NCI-H2171 treated with DMSO at 0.1 percent for 48 hours (cell line): ENCODE results near the gene MTFR2.
"Not testable (repeated sequence)": the region's sequence is repeated elsewhere in the genome, so short reads cannot be mapped to it uniquely, and the experiment has no call there.

Experiments
- DNase-seq: peaks from one replicate; lab custom pipeline; 2025; lab: John Stamatoyannopoulos, UW

The MTFR2 gene

DNA sequence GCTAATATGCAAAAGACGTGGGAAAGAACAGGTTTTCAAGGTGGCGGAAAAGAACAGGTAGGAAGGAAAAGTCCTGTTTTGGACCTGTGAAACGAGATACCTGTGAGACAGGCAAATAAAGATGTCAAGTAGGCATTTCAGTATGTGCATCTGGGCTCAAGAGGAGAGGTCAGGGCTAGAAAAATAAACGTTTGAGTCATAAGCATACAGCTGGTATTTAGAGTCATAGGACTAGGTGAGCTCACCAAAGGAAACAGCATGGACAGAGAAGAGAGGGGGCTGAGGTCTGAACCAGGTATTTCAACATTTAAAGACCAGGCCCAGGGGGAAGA is 14.9 kb downstream of the MTFR2 start:
- DNase-seq = no peak

- no peak for DNase-seq
These were observed 17.4 kb downstream of the MTFR2 start for GRCh38 chr6:136232701-136233100.

DNA sequence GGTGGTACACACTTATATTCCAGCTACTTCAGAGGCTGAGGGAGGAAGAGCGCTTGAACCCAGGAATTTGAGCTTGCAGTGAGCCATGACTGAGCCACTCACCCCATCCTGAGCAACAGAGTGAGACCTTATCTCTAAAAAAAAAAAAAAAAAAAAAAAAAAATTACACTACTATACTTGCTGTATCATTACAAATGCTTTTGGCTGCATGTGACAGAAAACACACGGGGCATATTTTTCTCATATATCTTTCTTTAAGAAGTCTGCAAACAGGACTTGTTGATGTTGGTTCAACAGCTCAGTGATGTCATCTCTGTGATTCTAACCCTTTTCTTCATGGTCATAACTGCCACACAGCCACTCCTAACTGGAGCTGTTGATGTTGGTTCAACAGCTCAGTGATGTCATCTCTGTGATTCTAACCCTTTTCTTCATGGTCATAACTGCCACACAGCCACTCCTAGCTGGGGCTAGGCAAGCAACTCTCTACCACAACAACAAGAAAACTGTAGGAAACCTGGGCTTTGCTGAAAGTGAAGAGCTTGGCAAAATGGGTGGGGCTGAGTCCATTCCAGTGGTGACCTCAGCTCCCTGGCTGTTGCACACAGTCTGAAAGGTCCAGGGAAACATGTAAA is 19.8 kb downstream of the MTFR2 start:
- no peak for DNase-seq

DNA sequence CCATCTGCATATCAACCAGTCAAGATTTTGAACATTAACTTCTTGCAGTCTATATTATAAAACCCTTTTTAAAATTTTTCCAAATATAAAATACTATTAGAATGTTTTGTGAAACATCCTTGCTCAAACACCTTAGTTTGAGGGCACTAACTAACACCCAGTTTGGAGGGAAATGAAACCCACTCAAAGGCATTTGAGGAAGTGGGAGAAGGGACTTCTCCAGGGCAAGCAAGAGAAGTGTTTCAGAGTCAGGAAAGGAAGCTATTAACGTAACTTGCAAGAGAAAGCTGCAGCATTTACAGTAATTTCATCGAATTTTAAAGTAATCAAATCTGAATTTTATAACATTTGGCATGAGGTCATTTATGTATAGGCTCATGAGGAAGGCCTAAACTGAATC is 21.3 kb downstream of the MTFR2 start:
- DNase-seq = no peak

- no peak for DNase-seq
These were observed 23.3 kb downstream of the MTFR2 start for GRCh38 chr6:136226674-136227377.

DNA sequence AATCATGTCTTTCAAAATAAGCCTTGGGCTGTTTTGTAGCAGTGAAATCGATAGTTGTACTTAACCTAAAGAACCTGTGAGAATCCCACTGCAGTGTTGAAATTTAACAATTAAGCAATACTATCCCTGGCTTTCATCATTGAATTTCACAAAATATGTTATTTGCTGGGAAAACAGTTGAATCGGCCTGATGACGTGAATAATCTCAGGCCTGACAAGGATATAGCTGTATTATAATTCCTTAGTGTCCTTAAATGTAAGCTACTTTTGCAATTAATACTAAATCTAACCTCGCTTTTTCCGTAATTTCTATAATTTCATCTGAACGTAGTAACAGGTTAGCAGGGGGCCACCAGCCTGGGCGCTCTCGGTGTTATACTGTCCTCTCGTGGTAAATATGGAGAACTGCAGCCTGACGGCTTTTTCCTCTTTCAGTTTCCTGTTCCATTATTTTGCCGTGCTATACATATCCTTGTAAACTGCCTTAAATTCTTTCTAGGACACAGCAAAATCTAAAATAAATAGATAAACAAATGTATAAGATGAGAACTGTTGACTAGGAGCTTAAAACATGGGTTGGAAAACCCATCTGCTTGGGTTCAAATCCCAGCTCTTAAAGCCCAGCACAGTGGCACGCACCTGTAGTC is 24.0 kb downstream of the MTFR2 start:
- DNase-seq = peak; percentile 60

DNA sequence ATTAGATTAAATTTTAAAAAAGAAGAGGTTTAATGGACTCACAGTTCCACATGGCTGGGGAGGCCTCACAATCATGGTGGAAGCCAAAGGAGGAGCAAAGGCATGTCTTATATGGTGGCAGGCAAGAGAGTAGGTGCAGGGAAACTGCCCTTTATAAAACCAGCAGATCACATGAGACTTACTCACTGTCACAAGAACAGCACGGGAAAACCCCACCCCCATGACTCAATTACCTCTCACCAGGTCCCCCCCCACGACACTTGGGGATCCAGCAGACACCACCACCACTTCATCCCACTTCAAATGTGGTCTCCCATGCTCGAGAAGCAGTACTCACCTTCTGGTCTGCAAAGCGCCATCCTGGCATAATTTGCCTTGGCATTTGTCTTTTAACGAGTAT is 24.6 kb downstream of the MTFR2 start:
- no peak for DNase-seq

- DNase-seq = not testable (repeated sequence)
These were observed 25.1 kb downstream of the MTFR2 start for GRCh38 chr6:136224974-136225373.

GRCh38 chr6:136216503-136217401 is 33.4 kb downstream of the MTFR2 start:
- DNase-seq = no peak

- no peak for DNase-seq
These were observed 36.3 kb downstream of the MTFR2 start for GRCh38 chr6:136213853-136214252.

GRCh38 chr6:136213012-136213539 is 37.0 kb downstream of the MTFR2 start:
- DNase-seq = no peak

DNA sequence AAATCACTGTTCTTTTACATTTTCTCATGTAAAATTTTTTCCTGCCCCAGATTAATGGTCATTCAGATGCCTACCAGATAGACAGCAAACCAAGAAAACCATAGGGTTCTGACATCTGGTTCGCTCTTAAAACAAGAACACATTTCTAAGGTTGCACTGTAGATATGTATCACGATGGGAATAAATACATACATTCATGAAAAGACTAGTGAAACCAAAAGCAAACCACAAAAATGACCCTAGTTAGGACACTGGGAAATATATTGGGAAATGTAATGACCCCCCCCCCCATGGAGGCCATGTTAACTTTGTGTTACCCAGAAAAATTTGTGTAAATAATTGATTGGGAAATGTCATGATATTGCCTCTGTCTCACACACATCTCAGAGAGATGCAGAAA is 37.5 kb downstream of the MTFR2 start:
- DNase-seq = no peak

- no peak for DNase-seq
These were observed 39.5 kb downstream of the MTFR2 start for GRCh38 chr6:136210398-136211165.

GRCh38 chr6:136209496-136209895 is 40.6 kb downstream of the MTFR2 start:
- no peak for DNase-seq

DNA sequence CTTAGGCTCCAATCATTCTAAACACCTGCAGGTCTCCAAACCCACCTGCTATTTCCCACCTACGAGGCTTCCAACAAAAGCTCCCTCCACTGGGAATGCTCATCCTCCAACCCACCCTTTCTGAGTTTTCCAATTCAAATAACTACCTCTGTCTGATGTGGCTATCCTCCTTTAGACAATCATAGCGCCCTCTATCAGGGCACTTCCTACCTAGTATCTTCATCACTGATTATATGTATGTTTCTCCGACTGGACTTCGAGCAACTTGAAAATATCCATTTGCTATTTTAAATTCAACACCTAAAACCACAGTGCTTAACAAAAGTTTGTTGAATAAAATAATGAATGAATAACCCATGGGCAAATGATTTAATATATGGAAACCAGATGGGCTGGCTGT is 41.3 kb downstream of the MTFR2 start:
- no peak for DNase-seq

GRCh38 chr6:136201732-136202131 is 48.4 kb downstream of the MTFR2 start:
- no peak for DNase-seq

- DNase-seq = peak; percentile 4
These were observed 57.2 kb downstream of the MTFR2 start for GRCh38 chr6:136192902-136193301.

- no peak for DNase-seq
These were observed 58.4 kb downstream of the MTFR2 start for GRCh38 chr6:136191606-136192312.

DNA sequence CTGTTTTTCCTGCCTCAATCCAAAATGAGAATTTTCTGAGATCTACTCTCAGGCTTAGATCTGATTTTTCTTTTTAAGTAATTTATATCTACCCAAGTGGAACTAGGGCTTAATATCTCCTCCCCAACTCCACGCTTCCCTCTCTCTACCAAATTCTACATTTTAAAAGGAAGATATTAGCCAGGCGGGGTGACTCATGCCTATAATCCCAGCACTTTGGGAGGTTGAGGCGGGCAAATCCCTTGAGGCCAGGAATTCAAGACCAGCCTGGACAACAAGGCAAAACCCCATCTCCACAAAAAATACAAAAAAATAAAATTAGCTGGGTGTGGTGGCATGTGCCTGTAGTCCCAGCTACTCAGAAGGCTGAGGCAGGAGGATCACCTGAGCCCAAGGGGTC is 61.0 kb downstream of the MTFR2 start:
- DNase-seq = no peak

- DNase-seq = no peak
These were observed 61.6 kb downstream of the MTFR2 start for GRCh38 chr6:136188486-136188885.

DNA sequence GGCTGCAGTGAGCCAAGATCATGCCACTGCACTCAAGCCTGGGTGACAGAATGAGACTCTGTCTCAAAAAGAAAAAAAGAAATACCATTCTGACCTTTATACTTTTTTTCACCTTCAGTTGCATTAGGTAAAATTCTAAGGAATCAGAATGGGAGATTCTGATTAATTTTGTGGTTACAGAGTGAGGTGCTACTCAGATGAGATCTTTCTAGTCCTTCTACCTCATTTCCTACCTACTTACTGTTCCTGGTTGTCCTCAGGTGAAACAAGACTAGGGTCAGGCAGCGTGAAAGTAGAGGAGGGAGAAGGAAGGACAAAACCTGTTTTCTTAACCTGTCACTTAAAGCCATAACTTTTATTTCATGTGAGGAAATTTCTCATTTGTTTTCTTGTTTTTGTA is 63.7 kb downstream of the MTFR2 start:
- DNase-seq = no peak
